Measurements from ENCODE around the gene EIPR1. TPM values are rescaled to one million over a fixed set of nuclear protein-coding genes. Genes with fewer than 3 reads are reported as not detected.

Gene EIPR1
- total RNA-seq, 1 experiment from 2014 or later, result 36.9 TPM

DNA sequence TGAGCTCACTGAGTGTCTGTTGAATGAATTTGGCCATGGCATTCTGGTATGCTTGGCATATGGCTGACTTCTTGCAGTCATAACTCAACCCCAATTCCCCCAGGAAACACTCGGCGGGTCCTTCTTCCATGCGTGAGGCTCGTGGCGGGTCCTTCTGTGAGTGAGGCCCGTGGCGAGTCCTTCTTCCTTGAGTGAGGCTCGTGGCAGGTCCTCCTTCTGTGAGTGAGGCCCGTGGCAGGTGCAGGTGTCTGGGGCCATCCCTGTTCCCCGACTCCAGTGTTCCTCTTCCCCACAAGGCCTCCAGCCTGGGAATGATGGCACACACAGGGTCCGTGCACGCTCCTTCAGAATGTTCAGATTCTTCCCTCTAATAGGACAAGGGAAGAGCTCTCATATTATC is 169.0 kb downstream of the EIPR1 start:
- H3K27me3 Mint-ChIP-seq (ENCODE audit: insufficient read depth, unreplicated experiment), result no peaks in the 10 kb centered on the region
- no TSS peak for BruUV-seq (replicated peaks)
- intact Hi-C loops (cut with micrococcal nuclease; ENCODE audit: unreplicated experiment), result loop anchor here (10.0 kb wide), 1 partner anchor 96 kb away; no protein-coding TSS in a partner anchor

GRCh38 chr2:3208179-3208578 is 169.4 kb downstream of the EIPR1 start:
- no peaks in the 10 kb centered on the region for H3K4me1 Mint-ChIP-seq (ENCODE audit: low read depth, unreplicated experiment)
- intact Hi-C loops (cut with micrococcal nuclease; ENCODE audit: unreplicated experiment), result loop anchor here (10.0 kb wide), 1 partner anchor 97 kb away; no protein-coding TSS in a partner anchor
- no peaks in the 10 kb centered on the region for H3K27me3 ChIP-seq (replicated peaks; ENCODE audit: control insufficient read depth, insufficient read depth, low read length)
- H3K4me3 Mint-ChIP-seq (ENCODE audit: unreplicated experiment), result no peak overlapping the region
- DNase-seq, result no peak
- no peaks in the 10 kb centered on the region for H3K9me3 Mint-ChIP-seq (ENCODE audit: unreplicated experiment)
- no peaks in the 10 kb centered on the region for H3K4me1 ChIP-seq
- BruUV-seq (replicated peaks), result no TSS peak
- no peak for TF ChIP-seq CTCF (IDR thresholded peaks at IDR 0.05; ENCODE audit: insufficient read depth in 1 of 2, low read depth in 1 of 2, low read length in 1 of 2, severe bottlenecking in 1 of 2, unreplicated experiment in 1 of 2)
- peaks cover 8% of the 10 kb centered on the region for H3K36me3 Mint-ChIP-seq (ENCODE audit: insufficient read depth, unreplicated experiment)
- no peaks in the 10 kb centered on the region for H3K27me3 Mint-ChIP-seq (ENCODE audit: insufficient read depth, unreplicated experiment)
- H3K9me3 ChIP-seq, result no peaks in the 10 kb centered on the region
- no peaks in the 10 kb centered on the region for H3K36me3 ChIP-seq (ENCODE audit: control insufficient read depth, insufficient read depth, low read length)
- POLR2A ChIA-PET, result no interaction called here
- CTCF ChIA-PET, result no interaction called here
- no peak overlapping the region for H3K27ac Mint-ChIP-seq (ENCODE audit: unreplicated experiment)
- no peak overlapping the region for H3K4me3 ChIP-seq (ENCODE audit: low read depth, low read length)

More for the DNA sequence above, 169.0 kb downstream of the EIPR1 start:
- Mint-ChIP-seq H3K36me3 (ENCODE audit: insufficient read depth, unreplicated experiment) (peaks cover 8% of the 10 kb centered on the region), H3K4me1 (ENCODE audit: low read depth, unreplicated experiment) (no peaks in the 10 kb centered on the region), H3K27ac (ENCODE audit: unreplicated experiment) (no peak overlapping the region), H3K9me3 (ENCODE audit: unreplicated experiment) (no peaks in the 10 kb centered on the region), H3K4me3 (ENCODE audit: unreplicated experiment) (no peak overlapping the region)
- no peaks in the 10 kb centered on the region for H3K36me3 ChIP-seq (ENCODE audit: control insufficient read depth, insufficient read depth, low read length)
- H3K4me3 ChIP-seq (ENCODE audit: low read depth, low read length), result no peak overlapping the region
- DNase-seq, result no peak
- H3K4me1 ChIP-seq, result no peaks in the 10 kb centered on the region
- POLR2A ChIA-PET, result no interaction called here
- CTCF ChIA-PET, result no interaction called here
- no peaks in the 10 kb centered on the region for H3K27me3 ChIP-seq (replicated peaks; ENCODE audit: control insufficient read depth, insufficient read depth, low read length)
- H3K9me3 ChIP-seq, result no peaks in the 10 kb centered on the region
- no peak for TF ChIP-seq CTCF (IDR thresholded peaks at IDR 0.05; ENCODE audit: insufficient read depth in 1 of 2, low read depth in 1 of 2, low read length in 1 of 2, severe bottlenecking in 1 of 2, unreplicated experiment in 1 of 2)

DNA sequence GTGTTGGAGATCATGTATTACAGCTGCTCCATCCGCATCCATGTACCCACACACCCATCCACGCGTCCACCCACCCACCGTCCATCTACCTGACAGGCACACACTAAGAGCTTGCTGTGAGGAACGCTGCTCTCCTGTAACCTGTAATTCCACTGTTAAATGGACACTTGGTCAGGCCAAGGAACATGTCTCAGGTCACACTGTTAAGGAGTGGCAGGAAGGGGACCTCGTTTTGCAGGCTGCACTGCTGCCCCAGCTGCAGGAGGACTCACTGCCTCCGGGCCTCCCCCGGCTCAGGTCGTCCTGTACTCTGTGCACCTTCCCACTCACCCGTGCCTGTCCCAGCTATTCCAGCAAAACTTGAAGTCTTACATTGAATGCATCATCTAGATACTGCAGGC is 170.5 kb downstream of the EIPR1 start:
- no TSS peak for BruUV-seq (replicated peaks)
- Mint-ChIP-seq H3K4me1 (ENCODE audit: low read depth, unreplicated experiment) (no peaks in the 10 kb centered on the region), H3K9me3 (ENCODE audit: unreplicated experiment) (no peaks in the 10 kb centered on the region), H3K36me3 (ENCODE audit: insufficient read depth, unreplicated experiment) (peaks cover 11% of the 10 kb centered on the region), H3K4me3 (ENCODE audit: unreplicated experiment) (no peak overlapping the region), H3K27me3 (ENCODE audit: insufficient read depth, unreplicated experiment) (no peaks in the 10 kb centered on the region), H3K27ac (ENCODE audit: unreplicated experiment) (no peak overlapping the region)
- Histone ChIP-seq H3K9me3 (no peaks in the 10 kb centered on the region), H3K27me3 (replicated peaks; ENCODE audit: control insufficient read depth, insufficient read depth, low read length) (no peaks in the 10 kb centered on the region), H3K4me1 (peaks cover 6% of the 10 kb centered on the region; the same call in 1 of the 2 replicates), H3K4me3 (ENCODE audit: low read depth, low read length) (no peak overlapping the region), H3K36me3 (ENCODE audit: control insufficient read depth, insufficient read depth, low read length) (no peaks in the 10 kb centered on the region)
- CTCF ChIA-PET, result no interaction called here
- POLR2A ChIA-PET, result no interaction called here
- intact Hi-C loops (cut with micrococcal nuclease; ENCODE audit: unreplicated experiment), result loop anchor here (10.0 kb wide), 1 partner anchor 98 kb away; no protein-coding TSS in a partner anchor
- no peak for DNase-seq
- TF ChIP-seq CTCF (IDR thresholded peaks at IDR 0.05; ENCODE audit: insufficient read depth in 1 of 2, low read depth in 1 of 2, low read length in 1 of 2, severe bottlenecking in 1 of 2, unreplicated experiment in 1 of 2), result no peak
